ENCODE measurements around the gene KIDINS220. TPM values are rescaled to one million over a fixed set of nuclear protein-coding genes. Genes with fewer than 3 reads are reported as not detected.

The KIDINS220 gene
- total RNA-seq, 2 donors from 2014 or later: 37.1 to 51.0 TPM

GRCh38 chr2:8685697-8686358, 151.6 kb downstream of the KIDINS220 start:
- intact Hi-C loops (cut with DNase I): loop anchor here (2.0 to 10.0 kb wide), 4 partner anchors 191 to 1479 kb away; no protein-coding TSS in a partner anchor
- peak; percentile 76 for DNase-seq
- TF ChIP-seq, protein P1, sequence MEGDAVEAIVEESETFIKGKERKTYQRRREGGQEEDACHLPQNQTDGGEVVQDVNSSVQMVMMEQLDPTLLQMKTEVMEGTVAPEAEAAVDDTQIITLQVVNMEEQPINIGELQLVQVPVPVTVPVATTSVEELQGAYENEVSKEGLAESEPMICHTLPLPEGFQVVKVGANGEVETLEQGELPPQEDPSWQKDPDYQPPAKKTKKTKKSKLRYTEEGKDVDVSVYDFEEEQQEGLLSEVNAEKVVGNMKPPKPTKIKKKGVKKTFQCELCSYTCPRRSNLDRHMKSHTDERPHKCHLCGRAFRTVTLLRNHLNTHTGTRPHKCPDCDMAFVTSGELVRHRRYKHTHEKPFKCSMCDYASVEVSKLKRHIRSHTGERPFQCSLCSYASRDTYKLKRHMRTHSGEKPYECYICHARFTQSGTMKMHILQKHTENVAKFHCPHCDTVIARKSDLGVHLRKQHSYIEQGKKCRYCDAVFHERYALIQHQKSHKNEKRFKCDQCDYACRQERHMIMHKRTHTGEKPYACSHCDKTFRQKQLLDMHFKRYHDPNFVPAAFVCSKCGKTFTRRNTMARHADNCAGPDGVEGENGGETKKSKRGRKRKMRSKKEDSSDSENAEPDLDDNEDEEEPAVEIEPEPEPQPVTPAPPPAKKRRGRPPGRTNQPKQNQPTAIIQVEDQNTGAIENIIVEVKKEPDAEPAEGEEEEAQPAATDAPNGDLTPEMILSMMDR (IDR thresholded peaks at IDR 0.05): peak; percentile 98
- H3K27me3 ChIP-seq: no peaks in the 10 kb centered on the region
- no peaks in the 10 kb centered on the region for H3K9me3 ChIP-seq
- H3K36me3 ChIP-seq: no peaks in the 10 kb centered on the region
- H3K9ac ChIP-seq (ENCODE audit: low read depth in 2 of 2, low read length in 2 of 2): peak overlapping the region; percentile 77 to 89
- H3K4me1 ChIP-seq: no peaks in the 10 kb centered on the region
- peak overlapping the region; percentile 81 for H3K4me3 ChIP-seq
- H3K27ac ChIP-seq: peak overlapping the region; percentile 93

- TF ChIP-seq, protein P1 (IDR thresholded peaks at IDR 0.05): no peak
Measured at GRCh38 chr2:8684878-8685696, 152.3 kb downstream of the KIDINS220 start.

GRCh38 chr2:8684540-8684877, 152.9 kb downstream of the KIDINS220 start:
- peak overlapping the region; percentile 93 for H3K27ac ChIP-seq
- no peaks in the 10 kb centered on the region for H3K4me1 ChIP-seq
- H3K4me3 ChIP-seq: peak overlapping the region; percentile 81
- no peaks in the 10 kb centered on the region for H3K27me3 ChIP-seq
- no peaks in the 10 kb centered on the region for H3K36me3 ChIP-seq
- H3K9me3 ChIP-seq: no peaks in the 10 kb centered on the region
- peak overlapping the region; percentile 77 to 89 for H3K9ac ChIP-seq (ENCODE audit: low read depth in 2 of 2, low read length in 2 of 2)
- DNase-seq: peak; percentile 58
- intact Hi-C loops (cut with DNase I): loop anchor here (5.0 to 10.0 kb wide), 3 partner anchors 57 to 230 kb away; no protein-coding TSS in a partner anchor
- TF ChIP-seq, protein P1 (IDR thresholded peaks at IDR 0.05): no peak

More at GRCh38 chr2:8684878-8685696, 152.3 kb downstream of the KIDINS220 start:
- intact Hi-C loops (cut with DNase I): loop anchor here (5.0 to 10.0 kb wide), 4 partner anchors 58 to 1478 kb away; no protein-coding TSS in a partner anchor
- H3K36me3 ChIP-seq: no peaks in the 10 kb centered on the region
- peak; percentile 89 for DNase-seq
- H3K4me1 ChIP-seq: no peaks in the 10 kb centered on the region
- H3K27me3 ChIP-seq: no peaks in the 10 kb centered on the region
- H3K9ac ChIP-seq (ENCODE audit: low read depth in 2 of 2, low read length in 2 of 2): peak overlapping the region; percentile 77 to 89
- H3K9me3 ChIP-seq: no peaks in the 10 kb centered on the region
- H3K4me3 ChIP-seq: peak overlapping the region; percentile 81
- peak overlapping the region; percentile 93 for H3K27ac ChIP-seq

GRCh38 chr2:8682719-8683667, 154.4 kb downstream of the KIDINS220 start:
- no peaks in the 10 kb centered on the region for H3K27me3 ChIP-seq
- H3K9me3 ChIP-seq: no peaks in the 10 kb centered on the region
- no peaks in the 10 kb centered on the region for H3K36me3 ChIP-seq
- intact Hi-C loops (cut with DNase I): loop anchor here (5.0 to 10.0 kb wide), 3 partner anchors 56 to 228 kb away; no protein-coding TSS in a partner anchor
- DNase-seq: peak; percentile 61
- H3K4me3 ChIP-seq: peak overlapping the region; percentile 81
- peak overlapping the region; percentile 81 to 95 for H3K9ac ChIP-seq (ENCODE audit: low read depth in 2 of 2, low read length in 2 of 2)
- peak overlapping the region; percentile 93 for H3K27ac ChIP-seq
- TF ChIP-seq, protein P1 (IDR thresholded peaks at IDR 0.05): no peak
- H3K4me1 ChIP-seq: no peaks in the 10 kb centered on the region
